Measurements from ENCODE around the gene EPAS1. TPM values are rescaled to one million over a fixed set of nuclear protein-coding genes. Genes with fewer than 3 reads are reported as not detected.

The EPAS1 gene
- total and polyA plus RNA-seq, 4 donors = 213 to 954 (median 403) TPM

- 90 to 91% methylated on average over 4 of the region's 4 CpGs for WGBS, 2 donors
- DNase-seq = no peak
- intact Hi-C loops (cut with DNase I) = loop anchor here in 1 of 2 donors (2.0 kb wide), 1 partner anchor 21 kb away; no protein-coding TSS in a partner anchor
Measured at GRCh38 chr2:46409756-46410155, 112.5 kb downstream of the EPAS1 start.

GRCh38 chr2:46410273-46411244, 113.4 kb downstream of the EPAS1 start:
- intact Hi-C loops (cut with DNase I) = no loop called here
- H3K27me3 ChIP-seq (ENCODE audit: control insufficient read depth in 1 of 2, insufficient read depth in 2 of 2, low read length in 1 of 2) = no peaks in the 10 kb centered on the region
- no peaks in the 10 kb centered on the region for H3K9me3 ChIP-seq (ENCODE audit: control insufficient read depth, low read length)
- H3K27ac ChIP-seq (ENCODE audit: low read depth in 1 of 2, low read length in 2 of 2) = no peak overlapping the region
- ATAC-seq (ENCODE audit: low FRiP score) (no peak), DNase-seq (no peak)
- H3K4me3 ChIP-seq (ENCODE audit: low read length in 2 of 2) = no peak overlapping the region
- no peaks in the 10 kb centered on the region for H3K36me3 ChIP-seq (ENCODE audit: control insufficient read depth in 1 of 2, insufficient read depth in 2 of 2, low read length in 1 of 2)
- H3K4me1 ChIP-seq (ENCODE audit: control insufficient read depth in 1 of 2, insufficient read depth in 2 of 2, low read length in 2 of 2) = no peaks in the 10 kb centered on the region
- WGBS, 2 donors = 60 to 64% methylated on average over 10 of the region's 10 CpGs

More at GRCh38 chr2:46409756-46410155, 112.5 kb downstream of the EPAS1 start:
- Histone ChIP-seq H3K36me3 (ENCODE audit: control insufficient read depth in 1 of 2, insufficient read depth in 2 of 2, low read length in 1 of 2) (no peaks in the 10 kb centered on the region), H3K27ac (ENCODE audit: low read depth in 1 of 2, low read length in 2 of 2) (no peak overlapping the region), H3K4me3 (ENCODE audit: low read length in 2 of 2) (no peak overlapping the region), H3K9me3 (ENCODE audit: control insufficient read depth, low read length) (no peaks in the 10 kb centered on the region), H3K27me3 (ENCODE audit: control insufficient read depth in 1 of 2, insufficient read depth in 2 of 2, low read length in 1 of 2) (no peaks in the 10 kb centered on the region), H3K4me1 (ENCODE audit: control insufficient read depth in 1 of 2, insufficient read depth in 2 of 2, low read length in 2 of 2) (no peaks in the 10 kb centered on the region)
- ATAC-seq (ENCODE audit: low FRiP score) = no peak

- Histone ChIP-seq H3K9me3 (ENCODE audit: control insufficient read depth, low read length) (no peaks in the 10 kb centered on the region), H3K4me1 (ENCODE audit: control insufficient read depth in 1 of 2, insufficient read depth in 2 of 2, low read length in 2 of 2) (no peaks in the 10 kb centered on the region), H3K4me3 (ENCODE audit: low read length in 2 of 2) (no peak overlapping the region), H3K27me3 (ENCODE audit: control insufficient read depth in 1 of 2, insufficient read depth in 2 of 2, low read length in 1 of 2) (no peaks in the 10 kb centered on the region), H3K27ac (ENCODE audit: low read depth in 1 of 2, low read length in 2 of 2) (no peak overlapping the region), H3K36me3 (ENCODE audit: control insufficient read depth in 1 of 2, insufficient read depth in 2 of 2, low read length in 1 of 2) (no peaks in the 10 kb centered on the region)
- DNase-seq = no peak
- intact Hi-C loops (cut with DNase I) = no loop called here
- no peak for ATAC-seq (ENCODE audit: low FRiP score)
- WGBS, 2 donors = 98% methylated on average over 2 of the region's 2 CpGs
Measured at GRCh38 chr2:46411245-46411641, 114.0 kb downstream of the EPAS1 start.

GRCh38 chr2:46411985-46412384, 114.8 kb downstream of the EPAS1 start:
- Histone ChIP-seq H3K27ac (ENCODE audit: low read depth in 1 of 2, low read length in 2 of 2) (no peak overlapping the region), H3K9me3 (ENCODE audit: control insufficient read depth, low read length) (no peaks in the 10 kb centered on the region), H3K27me3 (ENCODE audit: control insufficient read depth in 1 of 2, insufficient read depth in 2 of 2, low read length in 1 of 2) (no peaks in the 10 kb centered on the region), H3K4me3 (ENCODE audit: low read length in 2 of 2) (no peak overlapping the region), H3K4me1 (ENCODE audit: control insufficient read depth in 1 of 2, insufficient read depth in 2 of 2, low read length in 2 of 2) (no peaks in the 10 kb centered on the region), H3K36me3 (ENCODE audit: control insufficient read depth in 1 of 2, insufficient read depth in 2 of 2, low read length in 1 of 2) (no peaks in the 10 kb centered on the region)
- no peak for DNase-seq
- 56 to 64% methylated on average over 1 of the region's 1 CpG for WGBS, 2 donors
- intact Hi-C loops (cut with DNase I) = no loop called here
- no peak for ATAC-seq (ENCODE audit: low FRiP score)

- Histone ChIP-seq H3K4me3 (ENCODE audit: low read length in 2 of 2) (no peak overlapping the region), H3K9me3 (ENCODE audit: control insufficient read depth, low read length) (no peaks in the 10 kb centered on the region), H3K4me1 (ENCODE audit: control insufficient read depth in 1 of 2, insufficient read depth in 2 of 2, low read length in 2 of 2) (no peaks in the 10 kb centered on the region), H3K27ac (ENCODE audit: low read depth in 1 of 2, low read length in 2 of 2) (no peak overlapping the region), H3K36me3 (ENCODE audit: control insufficient read depth in 1 of 2, insufficient read depth in 2 of 2, low read length in 1 of 2) (no peaks in the 10 kb centered on the region), H3K27me3 (ENCODE audit: control insufficient read depth in 1 of 2, insufficient read depth in 2 of 2, low read length in 1 of 2) (no peaks in the 10 kb centered on the region)
- DNase-seq = no peak
- intact Hi-C loops (cut with DNase I) = no loop called here
- ATAC-seq (ENCODE audit: low FRiP score) = no peak
- WGBS, 2 donors = 72 to 81% methylated on average over 2 of the region's 2 CpGs
Measured at GRCh38 chr2:46413111-46413510, 115.9 kb downstream of the EPAS1 start.

- no peaks in the 10 kb centered on the region for H3K9me3 ChIP-seq (ENCODE audit: control insufficient read depth, low read length)
- no peaks in the 10 kb centered on the region for H3K27me3 ChIP-seq (ENCODE audit: control insufficient read depth in 1 of 2, insufficient read depth in 2 of 2, low read length in 1 of 2)
- H3K27ac ChIP-seq (ENCODE audit: low read depth in 1 of 2, low read length in 2 of 2) = no peak overlapping the region
- intact Hi-C loops (cut with DNase I) = no loop called here
- H3K4me1 ChIP-seq (ENCODE audit: control insufficient read depth in 1 of 2, insufficient read depth in 2 of 2, low read length in 2 of 2) = no peaks in the 10 kb centered on the region
- ATAC-seq (ENCODE audit: low FRiP score) (no peak), DNase-seq (no peak)
- no peak overlapping the region for H3K4me3 ChIP-seq (ENCODE audit: low read length in 2 of 2)
- H3K36me3 ChIP-seq (ENCODE audit: control insufficient read depth in 1 of 2, insufficient read depth in 2 of 2, low read length in 1 of 2) = no peaks in the 10 kb centered on the region
Measured at GRCh38 chr2:46413631-46414030, 116.4 kb downstream of the EPAS1 start.

GRCh38 chr2:46414701-46415100, 117.5 kb downstream of the EPAS1 start:
- Histone ChIP-seq H3K36me3 (ENCODE audit: control insufficient read depth in 1 of 2, insufficient read depth in 2 of 2, low read length in 1 of 2) (no peaks in the 10 kb centered on the region), H3K27ac (ENCODE audit: low read depth in 1 of 2, low read length in 2 of 2) (no peak overlapping the region), H3K4me3 (ENCODE audit: low read length in 2 of 2) (no peak overlapping the region), H3K27me3 (ENCODE audit: control insufficient read depth in 1 of 2, insufficient read depth in 2 of 2, low read length in 1 of 2) (no peaks in the 10 kb centered on the region), H3K9me3 (ENCODE audit: control insufficient read depth, low read length) (no peaks in the 10 kb centered on the region), H3K4me1 (ENCODE audit: control insufficient read depth in 1 of 2, insufficient read depth in 2 of 2, low read length in 2 of 2) (no peaks in the 10 kb centered on the region)
- intact Hi-C loops (cut with DNase I) = no loop called here
- 93% methylated on average over 1 of the region's 1 CpG for WGBS, 2 donors
- no peak for ATAC-seq (ENCODE audit: low FRiP score)
- no peak for DNase-seq

GRCh38 chr2:46416280-46416679, 119.1 kb downstream of the EPAS1 start:
- no peaks in the 10 kb centered on the region for H3K36me3 ChIP-seq (ENCODE audit: control insufficient read depth in 1 of 2, insufficient read depth in 2 of 2, low read length in 1 of 2)
- H3K27ac ChIP-seq (ENCODE audit: low read depth in 1 of 2, low read length in 2 of 2) = no peak overlapping the region
- ATAC-seq (ENCODE audit: low FRiP score) (no peak), DNase-seq (no peak)
- H3K4me1 ChIP-seq (ENCODE audit: control insufficient read depth in 1 of 2, insufficient read depth in 2 of 2, low read length in 2 of 2) = no peaks in the 10 kb centered on the region
- intact Hi-C loops (cut with DNase I) = no loop called here
- no peak overlapping the region for H3K4me3 ChIP-seq (ENCODE audit: low read length in 2 of 2)
- no peaks in the 10 kb centered on the region for H3K9me3 ChIP-seq (ENCODE audit: control insufficient read depth, low read length)
- no peaks in the 10 kb centered on the region for H3K27me3 ChIP-seq (ENCODE audit: control insufficient read depth in 1 of 2, insufficient read depth in 2 of 2, low read length in 1 of 2)

- no peaks in the 10 kb centered on the region for H3K27me3 ChIP-seq (ENCODE audit: control insufficient read depth in 1 of 2, insufficient read depth in 2 of 2, low read length in 1 of 2)
- H3K4me1 ChIP-seq (ENCODE audit: control insufficient read depth in 1 of 2, insufficient read depth in 2 of 2, low read length in 2 of 2) = no peaks in the 10 kb centered on the region
- no peak overlapping the region for H3K4me3 ChIP-seq (ENCODE audit: low read length in 2 of 2)
- WGBS, 2 donors = 83% methylated on average over 4 of the region's 4 CpGs
- ATAC-seq (ENCODE audit: low FRiP score) = no peak
- H3K27ac ChIP-seq (ENCODE audit: low read depth in 1 of 2, low read length in 2 of 2) = no peak overlapping the region
- H3K36me3 ChIP-seq (ENCODE audit: control insufficient read depth in 1 of 2, insufficient read depth in 2 of 2, low read length in 1 of 2) = no peaks in the 10 kb centered on the region
- H3K9me3 ChIP-seq (ENCODE audit: control insufficient read depth, low read length) = no peaks in the 10 kb centered on the region
- intact Hi-C loops (cut with DNase I) = no loop called here
- no peak for DNase-seq
Measured at GRCh38 chr2:46416739-46417403, 119.7 kb downstream of the EPAS1 start.
